H9 (cell line): Measurements from ENCODE around the gene LARGE1. TPM values are rescaled to one million over a fixed set of nuclear protein-coding genes. Genes with fewer than 3 reads are reported as not detected.

Source experiments
- DNase-seq: peaks from one replicate; pipeline ENCODE4 v3.0.0-alpha.2; 2017
- H2AFZ ChIP-seq: one replicate; pipeline ENCODE4 v1.6.1; 2013; ENCODE audit warnings: mild to moderate bottlenecking, low read length, control low read depth, moderate library complexity
- H2AK5ac ChIP-seq: 2 replicates; pipeline ENCODE4 v1.6.1; 2013; ENCODE audit warnings: low read length, control low read depth, mixed read lengths; ENCODE audit not compliant: insufficient read length
- H2BK120ac ChIP-seq: one replicate; pipeline ENCODE4 v1.6.1; 2013; ENCODE audit warnings: low read depth, mild to moderate bottlenecking, low read length, control low read depth, inconsistent platforms; ENCODE audit not compliant: poor library complexity, severe bottlenecking
- H2BK12ac ChIP-seq: 2 replicates; pipeline ENCODE4 v1.6.1; 2013; ENCODE audit warnings: low read length, control low read depth, mixed read lengths, low read depth; ENCODE audit not compliant: insufficient read length
- H2BK15ac ChIP-seq: 2 replicates; pipeline ENCODE4 v1.6.1; 2013; ENCODE audit warnings: low read depth, low read length, control low read depth
- H2BK20ac ChIP-seq: one replicate; pipeline ENCODE4 v1.6.1; 2013; ENCODE audit warnings: low read depth, mild to moderate bottlenecking, low read length, control low read depth, inconsistent platforms; ENCODE audit not compliant: poor library complexity, severe bottlenecking
- H2BK5ac ChIP-seq: 2 replicates; pipeline ENCODE4 v1.6.1; 2013; ENCODE audit warnings: low read length, control low read depth, mixed read lengths; ENCODE audit not compliant: insufficient read length
- H3K14ac ChIP-seq: 2 replicates; pipeline ENCODE4 v1.6.1; 2013; ENCODE audit warnings: low read length, control low read depth; ENCODE audit not compliant: insufficient read depth
- H3K18ac ChIP-seq: 2 replicates; pipeline ENCODE4 v1.6.1; 2013; ENCODE audit warnings: low read depth, mild to moderate bottlenecking, mixed read lengths, low read length, control low read depth; ENCODE audit not compliant: insufficient read length
- H3K23ac ChIP-seq: 2 replicates; pipeline ENCODE4 v1.6.1; 2013; ENCODE audit warnings: low read length, control low read depth, mixed read lengths, low read depth; ENCODE audit not compliant: insufficient read length
- H3K23me2 ChIP-seq: 2 replicates; pipeline ENCODE4 v1.6.1; 2013; ENCODE audit warnings: low read depth, mild to moderate bottlenecking, mixed read lengths, low read length, control low read depth; ENCODE audit not compliant: insufficient read length, poor library complexity, severe bottlenecking
- H3K27ac ChIP-seq: 2 replicates; pipeline ENCODE4 v1.5.1; 2013; ENCODE audit warnings: low read length, control low read depth, mixed read lengths, low read depth; ENCODE audit not compliant: insufficient read length
- H3K27me3 ChIP-seq: 2 replicates; pipeline ENCODE4 v1.6.1; 2013; ENCODE audit warnings: low read length, control low read depth, inconsistent platforms; ENCODE audit not compliant: insufficient read depth
- H3K4ac ChIP-seq: 2 replicates; pipeline ENCODE4 v1.6.1; 2013; ENCODE audit warnings: low read depth, mild to moderate bottlenecking, control low read depth, inconsistent platforms, low read length, moderate library complexity
- H3K4me1 ChIP-seq: 2 replicates; pipeline ENCODE4 v1.6.1; 2013; ENCODE audit warnings: low read length, control low read depth, inconsistent platforms; ENCODE audit not compliant: insufficient read depth
- H3K4me2 ChIP-seq: 2 replicates; pipeline ENCODE4 v1.6.1; 2013; ENCODE audit warnings: low read length, control low read depth, mixed read lengths; ENCODE audit not compliant: insufficient read length, insufficient read depth
- H3K56ac ChIP-seq: 2 replicates; pipeline ENCODE4 v1.6.1; 2013; ENCODE audit warnings: low read depth, mild to moderate bottlenecking, mixed read lengths, low read length, control low read depth; ENCODE audit not compliant: insufficient read length
- H3K79me1 ChIP-seq: 2 replicates; pipeline ENCODE4 v1.6.1; 2013; ENCODE audit warnings: low read depth, mild to moderate bottlenecking, moderate library complexity, low read length, control low read depth, inconsistent platforms; ENCODE audit not compliant: insufficient read depth, poor library complexity, severe bottlenecking
- H3K79me2 ChIP-seq: 2 replicates; pipeline ENCODE4 v1.6.1; 2013; ENCODE audit warnings: low read length, control low read depth, inconsistent platforms; ENCODE audit not compliant: insufficient read depth
- H3K9ac ChIP-seq: 2 replicates; pipeline ENCODE4 v1.6.1; 2013; ENCODE audit warnings: low read length, control low read depth, mixed read lengths; ENCODE audit not compliant: insufficient read length; ENCODE audit errors: extremely low read depth
- H3K9me3 ChIP-seq: one replicate; pipeline ENCODE4 v1.6.1; 2013; ENCODE audit warnings: low read depth, low read length, inconsistent platforms; ENCODE audit not compliant: control insufficient read depth
- H3T11ph ChIP-seq: one replicate; pipeline ENCODE4 v1.6.1; 2013; ENCODE audit warnings: mild to moderate bottlenecking, low read length, control low read depth, inconsistent platforms
- H4K20me1 ChIP-seq: one replicate; pipeline ENCODE4 v1.6.1; 2013; ENCODE audit not compliant: control insufficient read depth, insufficient read length, insufficient read depth
- H4K5ac ChIP-seq: 2 replicates; pipeline ENCODE4 v1.6.1; 2013; ENCODE audit warnings: low read depth, mild to moderate bottlenecking, mixed read lengths, low read length, control low read depth; ENCODE audit not compliant: insufficient read length
- H4K8ac ChIP-seq: replicated peaks from 2 replicates; pipeline ENCODE4 v1.6.1; 2013; ENCODE audit warnings: low read length, control low read depth, mixed read lengths, low read depth; ENCODE audit not compliant: insufficient read length
- H4K91ac ChIP-seq: 2 replicates; pipeline ENCODE4 v1.6.1; 2013; ENCODE audit warnings: low read depth, mild to moderate bottlenecking, moderate library complexity, mixed read lengths, low read length, control low read depth; ENCODE audit not compliant: insufficient read length
- H3K27ac Mint-ChIP-seq, 3 experiments: 2 replicates in 2 of 3; 3 replicates in 1 of 3; pipeline ENCODE4 v1.8.0; 2020 to 2021; ENCODE audit warnings: mixed read lengths in 3 of 3, mild to moderate bottlenecking in 1 of 3, moderate library complexity in 1 of 3
- H3K27me3 Mint-ChIP-seq: 2 replicates; pipeline ENCODE4 v1.8.0; 2021; ENCODE audit warnings: low read depth, mild to moderate bottlenecking, moderate library complexity, mixed read lengths
- H3K36me3 Mint-ChIP-seq, 3 experiments: 2 replicates in 2 of 3; 3 replicates in 1 of 3; pipeline ENCODE4 v1.8.0; 2020 to 2021; ENCODE audit warnings: low read depth in 3 of 3, mixed read lengths in 3 of 3; ENCODE audit not compliant: insufficient read depth in 1 of 3
- H3K4me1 Mint-ChIP-seq, 2 experiments: 2 replicates each; pipeline ENCODE4 v1.8.0; 2020; ENCODE audit warnings: mixed read lengths in 2 of 2
- H3K4me3 Mint-ChIP-seq, 2 experiments: 2 replicates in 1 of 2; 3 replicates in 1 of 2; pipeline ENCODE4 v1.8.0; 2020 to 2021; ENCODE audit warnings: mild to moderate bottlenecking in 2 of 2, mixed read lengths in 2 of 2, moderate library complexity in 1 of 2
- H3K9me3 Mint-ChIP-seq, 2 experiments: 2 replicates in 1 of 2; 3 replicates in 1 of 2; pipeline ENCODE4 v1.8.0; 2020; ENCODE audit warnings: mild to moderate bottlenecking in 2 of 2, mixed read lengths in 2 of 2, moderate library complexity in 1 of 2
- CTCF ChIP-seq: fragments of 200-600 bp; sonication (generic); conservative IDR thresholded peaks from 3 replicates; pipeline ENCODE4 v1.8.0; 2021; ENCODE audit warnings: antibody characterized with exemption, mild to moderate bottlenecking
- WGBS: extraction: QIAGEN DNeasy Blood & Tissue Kit; methylation state at CpG from one replicate; pipeline ENCODE4 v1.1.7; 2013; ENCODE audit warnings: missing lambda C conversion rate, low lambda C conversion rate, mixed read lengths; ENCODE audit not compliant: insufficient read length; ENCODE audit errors: extremely low coverage; 5-methylcytosine and 5-hydroxymethylcytosine counted together
- long read RNA-seq: library from polyadenylated mRNA; unstranded; transcript quantifications from one replicate; pipeline ENCODE4 v2.0.0, GENCODE V29; 2020
- total RNA-seq: library from RNA; stranded (reverse); gene quantifications from 2 replicates; pipeline ENCODE4 v1.2.1, GENCODE V29; 2021

The LARGE1 gene
- 41.7 and 43.5 TPM in 2 replicates for total RNA-seq
- long read RNA-seq, full-length matches to known transcripts: 1 of 38 reads
- long read RNA-seq, partial matches to known transcripts: 28 of 38 reads
- long read RNA-seq, other reads (novel, unspliced or antisense): 9 of 38 reads

GRCh38 chr22:33920197-33920540, at the start of gene LARGE1:
Gene LARGE1, minus strand, starts transcription at chr22:33920476.
- no peak within 1 kb of the TSS for H4K5ac ChIP-seq
- peaks cover 25% of the 10 kb centered on the region for H3K23me2 ChIP-seq
- no peak within 1 kb of the TSS for H3T11ph ChIP-seq
- H4K20me1 ChIP-seq: no peaks in the 10 kb centered on the region
- no peak within 1 kb of the TSS for H2BK5ac ChIP-seq
- Mint-ChIP-seq H3K4me3 (peak within 1 kb of the TSS; percentile 96 to 98), H3K36me3 (peaks cover 2 to 5% (median 4%) of the 10 kb centered on the region in 3 experiments; a peak in 4 of 7 replicates), H3K4me1 (peaks cover 51 to 59% of the 10 kb centered on the region in 2 experiments), H3K27me3 (peaks cover 18% of the 10 kb centered on the region), H3K27ac (peak within 1 kb of the TSS in 2 of 3 experiments; percentile 96 to 97; a peak in 5 of 7 replicates), H3K9me3 (no peaks in the 10 kb centered on the region)
- no peak within 1 kb of the TSS for H2BK120ac ChIP-seq
- H3K79me2 ChIP-seq: peaks cover 40% of the 10 kb centered on the region
- H2BK12ac ChIP-seq: no peak within 1 kb of the TSS
- H2BK15ac ChIP-seq: no peak within 1 kb of the TSS
- H3K4me2 ChIP-seq: peak within 1 kb of the TSS; percentile 97
- no peak within 1 kb of the TSS for H2AFZ ChIP-seq
- H3K27ac ChIP-seq: no peak within 1 kb of the TSS
- no peaks in the 10 kb centered on the region for H3K79me1 ChIP-seq
- TF ChIP-seq CTCF: no peak
- H4K8ac ChIP-seq: no peak within 1 kb of the TSS
- no peak within 1 kb of the TSS for H3K56ac ChIP-seq
- H4K91ac ChIP-seq: peak within 1 kb of the TSS; percentile 88
- WGBS: no CpG with 5 or more reads among the region's 47 CpGs
- peak within 1 kb of the TSS; percentile 57 for H3K9ac ChIP-seq
- H2BK20ac ChIP-seq: no peak within 1 kb of the TSS
- DNase-seq: no peak
- no peak within 1 kb of the TSS for H3K4ac ChIP-seq
- no peak within 1 kb of the TSS for H3K23ac ChIP-seq
- H3K9me3 ChIP-seq: no peaks in the 10 kb centered on the region
- peak within 1 kb of the TSS; percentile 71 for H3K18ac ChIP-seq
- H2AK5ac ChIP-seq: no peak within 1 kb of the TSS
- peak within 1 kb of the TSS; percentile 52 for H3K14ac ChIP-seq
- H3K27me3 ChIP-seq: no peaks in the 10 kb centered on the region; the same call in 1 of the 2 replicates
- peaks cover 7% of the 10 kb centered on the region; the same call in 1 of the 2 replicates for H3K4me1 ChIP-seq
